ENCODE results near the gene METTL16. TPM values are rescaled to one million over a fixed set of nuclear protein-coding genes. Genes with fewer than 3 reads are reported as not detected.

METTL16 gene
- total RNA-seq, 2 donors from 2014 or later = 46.6 to 47.9 TPM

DNA sequence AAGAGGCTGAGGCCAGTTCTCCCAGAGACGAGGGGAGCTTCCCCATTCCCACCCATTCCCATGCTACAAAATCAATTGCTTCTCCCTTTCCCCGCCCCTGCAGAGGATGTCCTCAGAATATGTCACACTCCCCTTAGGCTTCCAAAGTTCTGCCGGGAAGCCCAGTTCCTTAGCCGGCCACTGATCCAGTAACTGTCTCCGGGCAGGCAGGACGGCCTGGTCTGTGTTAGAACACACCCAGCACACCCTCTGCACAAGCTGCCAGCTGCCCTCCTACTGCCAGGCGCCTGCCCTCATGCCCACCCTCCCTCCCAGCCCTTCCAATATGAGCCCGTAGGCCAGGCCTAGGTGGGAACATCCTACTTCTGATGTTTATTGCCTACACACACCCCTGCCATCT lies 143.3 kb downstream of the METTL16 start:
- DNase-seq (ENCODE audit: low spot score) = no peak
- Histone ChIP-seq H3K9me3 (no peaks in the 10 kb centered on the region), H3K4me1 (replicated peaks) (no peaks in the 10 kb centered on the region), H3K27me3 (replicated peaks; ENCODE audit: insufficient read depth) (no peaks in the 10 kb centered on the region), H3K36me3 (peaks cover 1 to 6% of the 10 kb centered on the region in 2 donors), H3K27ac (no peak overlapping the region), H3K4me3 (no peak overlapping the region)
- WGBS = 72% methylated on average over 8 of the region's 8 CpGs
- intact Hi-C loops (cut with DNase I) = no loop called here
- TF ChIP-seq POLR2A (IDR thresholded peaks at IDR 0.05) = no peak
- no peak for TF ChIP-seq POLR2AphosphoS5 (IDR thresholded peaks at IDR 0.05)
- TF ChIP-seq, protein P1, sequence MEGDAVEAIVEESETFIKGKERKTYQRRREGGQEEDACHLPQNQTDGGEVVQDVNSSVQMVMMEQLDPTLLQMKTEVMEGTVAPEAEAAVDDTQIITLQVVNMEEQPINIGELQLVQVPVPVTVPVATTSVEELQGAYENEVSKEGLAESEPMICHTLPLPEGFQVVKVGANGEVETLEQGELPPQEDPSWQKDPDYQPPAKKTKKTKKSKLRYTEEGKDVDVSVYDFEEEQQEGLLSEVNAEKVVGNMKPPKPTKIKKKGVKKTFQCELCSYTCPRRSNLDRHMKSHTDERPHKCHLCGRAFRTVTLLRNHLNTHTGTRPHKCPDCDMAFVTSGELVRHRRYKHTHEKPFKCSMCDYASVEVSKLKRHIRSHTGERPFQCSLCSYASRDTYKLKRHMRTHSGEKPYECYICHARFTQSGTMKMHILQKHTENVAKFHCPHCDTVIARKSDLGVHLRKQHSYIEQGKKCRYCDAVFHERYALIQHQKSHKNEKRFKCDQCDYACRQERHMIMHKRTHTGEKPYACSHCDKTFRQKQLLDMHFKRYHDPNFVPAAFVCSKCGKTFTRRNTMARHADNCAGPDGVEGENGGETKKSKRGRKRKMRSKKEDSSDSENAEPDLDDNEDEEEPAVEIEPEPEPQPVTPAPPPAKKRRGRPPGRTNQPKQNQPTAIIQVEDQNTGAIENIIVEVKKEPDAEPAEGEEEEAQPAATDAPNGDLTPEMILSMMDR (IDR thresholded peaks at IDR 0.05) = no peak

DNA sequence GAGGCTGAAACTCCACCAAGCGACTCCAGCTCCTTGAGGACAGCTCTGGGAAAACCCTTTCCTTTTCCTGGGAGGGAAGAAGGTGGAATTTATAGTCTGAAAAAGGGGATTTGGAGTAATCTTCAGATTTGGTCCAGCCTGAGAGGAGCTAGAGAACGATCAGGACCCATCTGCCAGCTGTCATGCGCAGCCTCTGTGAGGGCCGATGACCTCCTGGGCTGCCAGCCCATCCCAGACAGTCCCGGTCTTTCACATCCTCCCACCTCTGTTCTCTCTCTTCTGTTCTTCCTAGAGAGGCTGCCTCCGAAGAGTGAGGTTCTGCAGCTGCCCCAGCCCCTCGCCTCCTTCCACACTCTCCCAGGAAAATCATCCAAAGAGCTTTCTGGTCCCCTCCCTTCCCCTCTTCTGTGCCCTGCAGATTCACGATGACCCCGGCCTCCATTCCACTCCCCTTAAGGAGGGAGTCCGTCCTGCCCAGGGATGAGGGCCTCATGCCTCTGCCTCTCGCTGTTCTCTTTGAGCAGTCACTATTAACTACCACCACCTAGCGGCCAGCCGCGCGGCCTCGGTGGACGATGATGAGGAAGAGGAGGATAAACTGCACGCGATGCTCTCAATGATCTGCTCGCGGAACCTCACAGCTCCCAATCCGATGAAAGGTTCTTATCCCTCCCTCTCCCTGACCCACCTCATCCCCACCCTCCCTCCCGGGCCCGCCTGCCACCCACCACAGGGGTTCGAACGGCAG lies 144.8 kb downstream of the METTL16 start:
- no peak overlapping the region for H3K27ac ChIP-seq
- no peak overlapping the region for H3K4me3 ChIP-seq
- H3K9me3 ChIP-seq = no peaks in the 10 kb centered on the region
- peaks cover 3 to 6% of the 10 kb centered on the region in 2 donors for H3K36me3 ChIP-seq
- TF ChIP-seq POLR2A (IDR thresholded peaks at IDR 0.05) (no peak), POLR2AphosphoS5 (IDR thresholded peaks at IDR 0.05) (no peak)
- TF ChIP-seq, protein P1 (IDR thresholded peaks at IDR 0.05) = no peak
- intact Hi-C loops (cut with DNase I) = no loop called here
- DNase-seq (ENCODE audit: low spot score) = no peak
- no peaks in the 10 kb centered on the region for H3K4me1 ChIP-seq (replicated peaks)
- 68% methylated on average over 26 of the region's 26 CpGs for WGBS
- H3K27me3 ChIP-seq (replicated peaks; ENCODE audit: insufficient read depth) = no peaks in the 10 kb centered on the region

Small RNA genes within 50 kb of the gene (small RNA-seq; reads per million reads assigned to genes)
- gene AC006435.3 = 0 reads per million in 2 donors
- 0 reads per million in 2 donors for gene AC006435.4
- gene AC006435.5 = 0 reads per million in 2 donors

Other genes starting within 250 kb of the METTL16 start
- 10 to 100 TPM; 23.8 to 56.0 TPM for gene SMG6, start 208.1 kb downstream of the METTL16 start, total RNA-seq
- 10 to 100 TPM; 10.8 to 27.5 TPM for gene SRR, start 207.9 kb downstream of the METTL16 start, total RNA-seq
- gene TSR1, start 175.4 kb downstream of the METTL16 start, total RNA-seq = 10 to 100 TPM; 34.8 to 42.9 TPM
- 100 to 1,000 TPM; 118 to 172 TPM for gene SGSM2, start 174.4 kb downstream of the METTL16 start, total RNA-seq
- gene MNT, start 110.8 kb downstream of the METTL16 start, total RNA-seq = 10 to 100 TPM; 14.8 to 32.0 TPM
- 10 to 100 TPM; 47.9 to 92.9 TPM for gene PAFAH1B1, start 81.8 kb upstream of the METTL16 start, total RNA-seq
- gene CLUH, start 199.9 kb upstream of the METTL16 start, total RNA-seq = 100 to 1,000 TPM in 1 of 2 donors, 10 to 100 TPM in 1; 68.5 to 137 TPM
- gene CCDC92B, start 237.8 kb upstream of the METTL16 start, total RNA-seq = 1 to 10 TPM in 1 of 2 donors, not detected in 1; 1.9 TPM

Data from prostate gland (tissue), 2 donors.